H1 (cell line): ENCODE results near the gene PTGES3L. TPM values are rescaled to one million over a fixed set of nuclear protein-coding genes. Genes with fewer than 3 reads are reported as not detected.
A peak's percentile ranks its signal among the peaks of the same experiment; 100 is the strongest.

Experiments used
- CTCF ChIA-PET: fragments of 300-600 bp; sonication (Branson Sonifier 250); formaldehyde crosslinking; loops from one replicate; lab custom pipeline; 2021; ENCODE audit not compliant: partially characterized antibody; lab: Charles Lee
- POLR2A ChIA-PET: fragments of 300-600 bp; sonication (Branson Sonifier 250); formaldehyde crosslinking; loops from one replicate; lab custom pipeline; 2021; ENCODE audit warnings: inconsistent platforms; ENCODE audit not compliant: partially characterized antibody; lab: Charles Lee
- DNase-seq, 2 experiments: peaks; one replicate each; pipeline versions ENCODE4 v3.0.0 to v3.0.0-alpha.2; 2010 to 2022; ENCODE audit warnings: low spot score in 2 of 2, low read depth in 1 of 2, mixed read lengths in 1 of 2
- FAIRE-seq: peaks from 2 replicates; lab custom pipeline; 2011; peaks lifted over from hg19 to GRCh38; lab: Jason Lieb, UNC
- H2AFZ ChIP-seq: 2 replicates; pipeline ENCODE4 v1.8.1; 2012; ENCODE audit warnings: low read length, inconsistent platforms
- H2AK5ac ChIP-seq: 2 replicates; pipeline ENCODE4 v1.6.1; 2013; ENCODE audit warnings: low read depth, low read length
- H2BK120ac ChIP-seq: replicated peaks from 2 replicates; pipeline ENCODE3; 2013; ENCODE audit warnings: low read depth, low read length, inconsistent platforms
- H2BK12ac ChIP-seq: 2 replicates; pipeline ENCODE4 v1.6.1; 2013; ENCODE audit warnings: low read depth, low read length
- H2BK15ac ChIP-seq: 2 replicates; pipeline ENCODE4 v1.6.1; 2013; ENCODE audit warnings: low read length
- H2BK20ac ChIP-seq: 2 replicates; pipeline ENCODE4 v1.6.1; 2013; ENCODE audit warnings: low read length
- H2BK5ac ChIP-seq: 2 replicates; pipeline ENCODE4 v1.6.1; 2013; ENCODE audit warnings: low read depth, low read length
- H3K14ac ChIP-seq: 2 replicates; pipeline ENCODE4 v1.6.1; 2013; ENCODE audit warnings: inconsistent platforms; ENCODE audit not compliant: insufficient read length
- H3K18ac ChIP-seq: 2 replicates; pipeline ENCODE4 v1.6.1; 2013; ENCODE audit warnings: low read length; ENCODE audit errors: extremely low read depth
- H3K23ac ChIP-seq: 2 replicates; pipeline ENCODE4 v1.6.1; 2013; ENCODE audit warnings: inconsistent platforms; ENCODE audit not compliant: insufficient read length
- H3K23me2 ChIP-seq: 2 replicates; pipeline ENCODE4 v1.6.1; 2013; ENCODE audit warnings: low read depth, low read length
- H3K27ac ChIP-seq: 2 replicates; pipeline ENCODE4 v1.6.1; 2011; ENCODE audit warnings: low read depth, low read length, inconsistent platforms
- H3K27me3 ChIP-seq, 4 experiments: replicated peaks in 1 of 4; 1 replicate in 1 of 4; 2 replicates in 3 of 4; pipeline versions ENCODE4 v1.6.1 to v1.8.1; 2011 to 2013; ENCODE audit warnings: low read length in 3 of 4, mild to moderate bottlenecking in 3 of 4, inconsistent platforms in 2 of 4, mixed read lengths in 2 of 4, moderate library complexity in 1 of 4; ENCODE audit not compliant: control insufficient read depth in 3 of 4, insufficient read depth in 3 of 4; ENCODE audit errors: extremely low read depth in 1 of 4
- H3K36me3 ChIP-seq, 4 experiments: 2 replicates each; pipeline versions ENCODE4 v1.6.1 to v1.8.1; 2011 to 2013; ENCODE audit warnings: mild to moderate bottlenecking in 4 of 4, low read length in 3 of 4, moderate library complexity in 2 of 4, control low read depth in 1 of 4, inconsistent platforms in 1 of 4; ENCODE audit not compliant: insufficient read depth in 4 of 4, control insufficient read depth in 2 of 4
- H3K4ac ChIP-seq: replicated peaks from 2 replicates; pipeline ENCODE3; 2013; ENCODE audit warnings: low read length, low read depth, mixed read lengths, inconsistent platforms; ENCODE audit not compliant: insufficient read length
- H3K4me1 ChIP-seq, 4 experiments: replicated peaks in 1 of 4; 1 replicate in 1 of 4; 2 replicates in 3 of 4; pipeline versions ENCODE4 v1.6.1 to v1.8.1; 2011 to 2013; ENCODE audit warnings: low read length in 3 of 4, inconsistent platforms in 2 of 4, mixed read lengths in 1 of 4; ENCODE audit not compliant: insufficient read depth in 4 of 4, control insufficient read depth in 3 of 4
- H3K4me2 ChIP-seq, 2 experiments: 2 replicates each; pipeline versions ENCODE4 v1.6.1 to v1.8.1; 2011 to 2013; ENCODE audit warnings: low read depth in 2 of 2, low read length in 2 of 2, control low read depth in 1 of 2, inconsistent platforms in 1 of 2, mild to moderate bottlenecking in 1 of 2; ENCODE audit not compliant: insufficient read depth in 1 of 2
- H3K4me3 ChIP-seq, 4 experiments: fragments of 200-600, 300-600 bp in 1 of 4; sonication (generic), shearing (Covaris generic), sonication (Bioruptor Twin) in 1 of 4; 2 replicates each; pipeline versions ENCODE4 v1.5.1 to v1.8.1; 2011 to 2016; ENCODE audit warnings: low read length in 4 of 4, low read depth in 3 of 4, control low read depth in 2 of 4, inconsistent platforms in 2 of 4, mild to moderate bottlenecking in 2 of 4, mixed read lengths in 1 of 4, moderate library complexity in 1 of 4; ENCODE audit not compliant: insufficient read depth in 2 of 4; ENCODE audit errors: extremely low read depth in 1 of 4
- H3K56ac ChIP-seq: replicated peaks from 2 replicates; pipeline ENCODE3; 2013; ENCODE audit warnings: low read depth, mild to moderate bottlenecking, mixed read lengths, low read length, inconsistent platforms; ENCODE audit not compliant: insufficient read length
- H3K79me1 ChIP-seq: 2 replicates; pipeline ENCODE4 v1.6.1; 2013; ENCODE audit warnings: low read depth, low read length, control low read depth
- H3K79me2 ChIP-seq, 2 experiments: 2 replicates each; pipeline versions ENCODE4 v1.6.1 to v1.8.1; 2012 to 2013; ENCODE audit warnings: low read length in 2 of 2, mild to moderate bottlenecking in 2 of 2, inconsistent platforms in 1 of 2; ENCODE audit not compliant: insufficient read depth in 2 of 2, control insufficient read depth in 1 of 2
- H3K9ac ChIP-seq, 4 experiments: replicated peaks in 1 of 4; 1 replicate in 1 of 4; 2 replicates in 3 of 4; pipeline versions ENCODE4 v1.6.1 to v1.8.1; 2011 to 2013; ENCODE audit warnings: low read depth in 3 of 4, low read length in 3 of 4, control low read depth in 2 of 4, mild to moderate bottlenecking in 2 of 4, moderate library complexity in 2 of 4, inconsistent platforms in 1 of 4; ENCODE audit errors: extremely low read depth in 1 of 4
- H3K9me3 ChIP-seq, 2 experiments: 2 replicates each; pipeline versions ENCODE4 v1.6.1 to v1.8.1; 2012 to 2013; ENCODE audit warnings: mild to moderate bottlenecking in 2 of 2, moderate library complexity in 2 of 2, control low read depth in 1 of 2, inconsistent platforms in 1 of 2, low read depth in 1 of 2, low read length in 1 of 2, mixed read lengths in 1 of 2; ENCODE audit not compliant: insufficient read depth in 2 of 2
- H4K20me1 ChIP-seq, 2 experiments: replicated peaks in 1 of 2; 2 replicates each; pipeline versions ENCODE3 to v1.8.1; 2011 to 2013; ENCODE audit warnings: inconsistent platforms in 2 of 2, low read length in 2 of 2, mild to moderate bottlenecking in 1 of 2; ENCODE audit not compliant: insufficient read depth in 2 of 2, control insufficient read depth in 1 of 2
- H4K5ac ChIP-seq: 2 replicates; pipeline ENCODE4 v1.6.1; 2013; ENCODE audit warnings: low read length, low read depth, mixed read lengths, inconsistent platforms; ENCODE audit not compliant: insufficient read length
- H4K8ac ChIP-seq: 2 replicates; pipeline ENCODE4 v1.8.0; 2013; ENCODE audit warnings: mild to moderate bottlenecking, moderate library complexity, low read length, inconsistent platforms; ENCODE audit not compliant: insufficient read depth; ENCODE audit errors: extremely low read depth
- H4K91ac ChIP-seq: replicated peaks from 2 replicates; pipeline ENCODE3; 2013; ENCODE audit warnings: low read length, mixed read lengths, inconsistent platforms; ENCODE audit not compliant: insufficient read length
- CBX5 ChIP-seq: fragments of 300-800, 300-1000 bp; sonication (generic); IDR thresholded peaks from 2 replicates; pipeline ENCODE4 v1.7.1; 2016; ENCODE audit warnings: antibody characterized with exemption, low read length, low read depth
- GTF2F1 ChIP-seq: IDR thresholded peaks from 2 replicates; pipeline ENCODE4 v1.6.1; 2012; ENCODE audit warnings: low read depth, low read length, improper control_type of control experiment, borderline replicate concordance
- KDM5A ChIP-seq: fragments of 200-600 bp; IDR thresholded peaks from 2 replicates; pipeline ENCODE4 v1.7.1; 2012; ENCODE audit warnings: mild to moderate bottlenecking, low read length, inconsistent platforms, mixed read lengths
- POLR2AphosphoS5 ChIP-seq: IDR thresholded peaks from 2 replicates; pipeline ENCODE4 v1.6.1; 2011; ENCODE audit warnings: low read depth, low read length
- SAP30 ChIP-seq: fragments of 300-600 bp; sonication (generic); IDR thresholded peaks from 2 replicates; pipeline ENCODE4 v1.7.1; 2012; ENCODE audit warnings: low read length, moderate library complexity, mild to moderate bottlenecking, inconsistent platforms; ENCODE audit not compliant: insufficient read depth, insufficient replicate concordance
- SRF ChIP-seq: IDR thresholded peaks from 2 replicates; pipeline ENCODE4 v1.6.1; 2011; ENCODE audit warnings: mild to moderate bottlenecking, low read depth, low read length, moderate library complexity
- SUZ12 ChIP-seq: fragments of 200-600 bp; sonication (generic); IDR thresholded peaks from 2 replicates; pipeline ENCODE4 v1.6.1; 2012; ENCODE audit warnings: mild to moderate bottlenecking, inconsistent platforms, low read length, moderate library complexity, mixed read lengths
- TAF7 ChIP-seq: optimal IDR thresholded peaks from 2 replicates; pipeline ENCODE3; 2011; ENCODE audit warnings: low read depth, mild to moderate bottlenecking, inconsistent platforms, low read length, moderate library complexity, borderline replicate concordance
- WGBS, 2 experiments: shearing (Covaris generic) in 1 of 2; methylation state at CpG; one replicate each; pipeline versions ENCODE4 v1.1.6 to v1.1.7; 2013 to 2015; ENCODE audit warnings: low lambda C conversion rate in 2 of 2, mixed read lengths in 2 of 2, inconsistent platforms in 1 of 2, low coverage in 1 of 2, missing lambda C conversion rate in 1 of 2; ENCODE audit not compliant: insufficient replicate concordance in 2 of 2, insufficient coverage in 1 of 2, insufficient read length in 1 of 2; ENCODE audit errors: extremely low coverage in 1 of 2, missing lambda C conversion rate in 1 of 2; 5-methylcytosine and 5-hydroxymethylcytosine counted together
- polyA plus RNA-seq, 7 experiments: library from polyadenylated mRNA; depleted of rRNA in 3 of 7; stranded (reverse) in 5 of 7; unstranded in 2 of 7; fragments of >200 nt in 5 of 7; fragments of 200-250 nt in 2 of 7; gene quantifications; 1 replicate in 5 of 7; 2 replicates in 1 of 7; 4 replicates in 1 of 7; pipeline versions ENCODE4 v1.2.1 to v1.2.3, GENCODE V29; 2011 to 2013; ENCODE audit warnings: missing spikeins in 2 of 7, mixed read lengths in 2 of 7
- total RNA-seq: library from RNA; stranded (reverse); fragmentation: NEBNext Ultra II Directional; extraction: Animal tissue kit (Norgen Biotek cat#: 25700); gene quantifications from 2 replicates; pipeline ENCODE4 v1.2.1, GENCODE V29; 2021

The PTGES3L gene
- total and polyA plus RNA-seq, 2 of the 8 experiments (the other 6 are each of a cell fraction or from before 2014, with no cell fraction given) = 3.0 to 3.6 TPM

DNA sequence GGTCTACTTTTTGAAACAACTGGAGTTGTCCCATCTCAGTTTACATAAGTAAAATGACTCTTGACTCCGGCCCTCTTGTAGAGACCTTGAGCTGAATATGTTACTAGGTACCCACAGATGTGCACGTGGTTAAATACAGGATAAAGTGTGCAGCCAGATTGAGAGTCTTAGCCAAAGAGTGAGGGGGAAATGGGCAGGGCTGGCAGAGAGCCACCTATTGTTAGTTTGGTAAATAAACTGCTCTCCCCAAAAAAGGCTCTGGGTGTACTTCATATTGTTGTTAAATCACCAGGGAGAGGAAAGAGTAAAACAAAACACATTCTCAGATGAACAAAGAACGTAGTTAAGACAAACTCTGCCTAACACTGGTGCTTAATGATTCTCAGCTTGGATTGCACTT is 59.0 kb downstream of the PTGES3L start:
- H3K79me2 ChIP-seq = no peaks in the 10 kb centered on the region
- no peak overlapping the region for H3K27ac ChIP-seq
- H3K9me3 ChIP-seq = no peaks in the 10 kb centered on the region
- H2BK5ac ChIP-seq = no peak overlapping the region
- no peak overlapping the region for H4K8ac ChIP-seq
- peak overlapping the region; percentile 27; the same call in 1 of the 2 replicates for H2AFZ ChIP-seq
- H3K23me2 ChIP-seq = no peaks in the 10 kb centered on the region
- CTCF ChIA-PET = interaction anchor here (1.1 to 3.7 kb wide), 6 partner anchors 8 to 99 kb away, joined by 3 to 18 read pairs (median 4); no protein-coding TSS in a partner anchor
- no peak overlapping the region for H2BK120ac ChIP-seq
- no peak for DNase-seq
- no peak overlapping the region for H3K4ac ChIP-seq
- H3K14ac ChIP-seq = no peak overlapping the region
- H2BK15ac ChIP-seq = no peak overlapping the region
- H3K79me1 ChIP-seq = no peaks in the 10 kb centered on the region
- H3K18ac ChIP-seq = no peak overlapping the region
- H3K4me2 ChIP-seq = no peak overlapping the region
- no peak overlapping the region for H3K23ac ChIP-seq
- H2BK20ac ChIP-seq = no peak overlapping the region
- no peak overlapping the region for H2AK5ac ChIP-seq
- H3K9ac ChIP-seq = no peak overlapping the region
- no peak for FAIRE-seq
- WGBS, 2 experiments = 83% methylated on average over 3 of the region's 3 CpGs; no CpG with 5 or more reads in 1 of the 2 experiments
- H4K20me1 ChIP-seq = no peaks in the 10 kb centered on the region
- H2BK12ac ChIP-seq = no peak overlapping the region
- no peaks in the 10 kb centered on the region for H3K36me3 ChIP-seq
- peaks cover 0 to 12% (median 0%) of the 10 kb centered on the region in 4 experiments; a peak in 2 of 7 replicates for H3K4me1 ChIP-seq
- no peak overlapping the region for H3K4me3 ChIP-seq
- no peaks in the 10 kb centered on the region for H3K27me3 ChIP-seq
- H4K91ac ChIP-seq = no peak overlapping the region
- H4K5ac ChIP-seq = no peak overlapping the region
- no peak overlapping the region for H3K56ac ChIP-seq
- POLR2A ChIA-PET = interaction anchor here (3.7 kb wide), 1 partner anchor 8 kb away, joined by 11 read pairs; no protein-coding TSS in a partner anchor
- TF ChIP-seq SAP30 (no peak), SUZ12 (no peak), POLR2AphosphoS5 (no peak), GTF2F1 (no peak), TAF7 (no peak), CBX5 (no peak), KDM5A (no peak), SRF (no peak)
